HS-5 (cell line): ENCODE data around the gene IRAG1.
"Not testable (repeated sequence)": the region's sequence is repeated elsewhere in the genome, so short reads cannot be mapped to it uniquely, and the experiment has no call there.

Experiments used
- DNase-seq: peaks from one replicate; pipeline ENCODE4 v3.0.0-alpha.2; 2012; ENCODE audit warnings: low read depth

Gene IRAG1

GRCh38 chr11:10708131-10708530 is 14.6 kb upstream of the IRAG1 start:
- no peak for DNase-seq

- no peak for DNase-seq
Observed at GRCh38 chr11:10701982-10702381, 8.4 kb upstream of the IRAG1 start.

DNA sequence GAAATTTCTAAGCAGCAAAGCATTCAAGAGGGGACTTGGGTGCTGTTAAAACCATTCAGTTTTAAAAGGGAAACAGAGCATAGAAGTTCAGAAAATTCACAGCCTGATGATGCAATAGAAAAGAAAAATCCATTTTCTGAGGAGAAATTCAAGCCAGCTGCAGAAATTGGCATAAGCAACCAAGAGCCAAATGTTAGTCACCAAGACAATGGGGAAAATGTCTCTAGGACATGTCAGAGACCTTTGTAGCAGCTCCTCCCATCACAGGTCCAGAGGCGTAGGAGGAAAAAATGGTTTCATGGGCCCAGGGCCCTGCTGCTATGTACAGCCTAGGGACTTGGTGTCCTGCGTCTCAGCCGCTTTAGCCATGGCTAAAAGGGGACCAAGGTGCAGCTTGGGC is 5.5 kb upstream of the IRAG1 start:
- DNase-seq = no peak

DNA sequence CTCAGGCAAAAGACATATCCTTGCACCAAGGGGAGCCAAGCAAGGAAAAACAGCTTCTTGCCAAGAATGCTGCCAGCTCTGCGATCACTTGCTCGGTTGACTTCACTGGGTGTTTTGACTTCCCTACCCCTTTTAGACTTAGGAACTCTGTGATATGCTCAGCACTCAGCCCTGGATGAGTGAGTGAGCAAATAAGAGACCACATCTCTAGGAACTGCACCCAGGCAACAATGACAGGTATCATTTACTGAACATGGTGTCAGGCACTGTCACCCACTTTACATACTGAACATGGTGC is 3.7 kb upstream of the IRAG1 start:
- DNase-seq = no peak

DNA sequence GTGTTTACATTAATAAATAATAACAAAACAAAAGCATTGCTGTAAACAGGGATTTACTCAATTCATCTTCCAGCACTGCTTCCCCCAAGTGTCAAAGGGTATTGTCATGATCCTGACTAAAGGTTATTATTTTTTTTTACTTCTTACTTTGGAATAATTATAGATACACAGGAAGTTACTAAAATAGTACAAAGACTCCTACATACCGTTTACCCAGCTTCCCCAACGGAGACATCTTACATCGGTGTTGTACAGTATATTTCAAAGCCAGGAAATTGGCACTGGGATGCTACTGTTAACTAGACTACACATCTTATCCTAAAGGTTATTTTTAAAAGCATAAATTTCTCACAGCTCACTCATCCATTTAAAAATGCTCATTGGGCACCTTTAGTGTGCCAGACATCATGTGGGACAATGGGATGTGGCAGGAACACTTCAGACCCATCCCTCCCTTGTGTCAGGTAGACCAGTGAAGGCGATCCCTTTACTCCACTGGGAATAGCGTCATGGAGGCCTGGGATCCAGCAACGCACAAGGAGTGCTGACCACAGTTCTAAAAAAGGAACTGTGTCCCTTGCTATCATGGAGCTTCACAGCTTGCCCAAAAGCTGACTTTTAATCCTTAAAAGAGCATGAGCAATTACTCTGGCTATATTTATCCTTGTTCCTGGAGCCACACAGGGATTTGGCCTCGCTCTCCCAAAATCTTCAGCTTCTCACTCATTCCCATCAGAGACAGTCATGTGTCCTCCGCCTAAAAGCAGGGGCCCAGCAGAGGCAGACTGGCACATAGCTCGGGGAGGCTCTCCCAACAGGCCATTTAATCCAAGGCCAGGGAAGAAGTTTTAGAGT is 3.1 kb upstream of the IRAG1 start:
- DNase-seq = no peak

DNA sequence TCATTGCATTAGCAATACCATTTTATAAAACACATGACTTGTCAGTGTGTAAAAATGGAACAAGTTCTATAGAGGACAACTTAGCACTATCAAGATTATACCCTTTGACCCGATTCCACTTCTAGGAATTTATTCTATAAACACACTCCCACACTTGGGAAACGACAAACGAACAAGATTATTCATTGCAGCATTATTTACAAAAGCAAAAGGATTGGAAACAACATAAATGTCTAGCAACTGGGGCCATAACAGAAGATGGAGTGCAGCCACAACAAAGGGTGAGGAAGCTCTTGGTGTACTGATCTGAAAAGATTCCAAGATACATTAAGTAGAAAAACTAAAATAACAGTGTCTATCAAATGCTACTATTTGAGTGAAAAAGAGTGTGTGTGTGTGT is 2.3 kb upstream of the IRAG1 start:
- DNase-seq = no peak

DNA sequence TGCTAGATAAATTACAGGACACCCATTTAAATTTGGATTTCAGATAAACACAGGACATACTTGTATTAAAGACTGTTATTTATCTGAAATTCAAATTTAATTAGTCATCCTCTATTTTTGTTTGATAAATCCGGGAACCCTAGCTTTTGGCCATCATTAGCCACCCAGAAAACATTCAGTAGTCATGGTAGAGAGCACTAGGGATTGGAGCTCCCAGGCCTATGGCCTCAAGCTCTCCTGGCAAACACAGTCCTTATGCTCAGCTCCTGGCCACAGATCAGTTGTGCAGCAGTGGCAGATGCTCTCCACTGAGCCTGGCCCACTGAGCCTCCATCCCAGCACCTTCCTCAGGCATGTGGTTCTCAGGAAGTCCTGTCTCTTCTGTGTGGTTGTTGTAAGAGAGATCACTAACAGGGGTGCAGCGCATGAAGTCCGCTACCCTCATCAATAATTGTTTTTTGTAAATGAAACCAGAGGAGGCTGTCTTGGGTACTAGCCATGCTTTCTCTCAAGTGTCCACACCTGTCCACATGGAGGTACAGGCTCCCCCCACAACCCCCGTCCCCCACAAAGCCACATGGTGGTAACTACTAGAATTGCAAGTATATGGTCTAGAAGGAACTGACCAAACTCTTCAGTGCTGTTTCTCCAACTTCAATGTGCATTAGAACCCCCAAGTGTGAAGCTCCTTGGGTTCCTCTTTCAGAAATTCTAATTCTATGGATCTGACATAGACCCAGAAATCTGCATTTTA is 1.1 kb upstream of the IRAG1 start:
- DNase-seq = no peak

DNA sequence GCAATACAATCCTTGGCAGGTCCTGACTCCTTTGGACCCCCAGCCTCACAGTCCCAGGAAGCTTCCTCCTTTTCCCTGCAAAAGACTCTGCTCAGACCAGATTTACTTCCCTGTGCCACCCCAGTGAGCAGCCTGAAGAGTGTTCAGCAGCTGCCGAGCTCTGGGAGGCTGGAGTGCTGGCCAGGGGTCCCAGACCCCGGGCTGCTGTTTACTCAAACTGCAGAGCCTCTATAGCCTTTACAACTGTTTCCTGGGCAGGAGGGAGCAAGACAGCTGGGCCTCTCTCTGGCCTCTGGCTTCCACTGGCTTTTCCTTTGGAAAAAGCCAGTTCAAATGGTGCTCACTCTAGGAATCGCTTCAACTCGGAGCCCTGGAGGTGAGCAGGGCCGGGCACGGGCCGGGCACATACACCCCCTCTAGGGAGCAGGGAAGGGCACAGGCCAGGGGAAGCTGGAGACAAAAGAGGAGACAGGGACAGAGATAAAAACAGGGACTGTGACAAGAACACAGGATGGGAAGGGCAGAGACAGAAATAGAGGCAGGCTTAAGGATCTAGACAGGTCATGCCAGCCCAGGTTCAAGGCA is 932 bp downstream of the IRAG1 start:
- no peak for DNase-seq

GRCh38 chr11:10688401-10688800 is 5.2 kb downstream of the IRAG1 start:
- DNase-seq = no peak

DNA sequence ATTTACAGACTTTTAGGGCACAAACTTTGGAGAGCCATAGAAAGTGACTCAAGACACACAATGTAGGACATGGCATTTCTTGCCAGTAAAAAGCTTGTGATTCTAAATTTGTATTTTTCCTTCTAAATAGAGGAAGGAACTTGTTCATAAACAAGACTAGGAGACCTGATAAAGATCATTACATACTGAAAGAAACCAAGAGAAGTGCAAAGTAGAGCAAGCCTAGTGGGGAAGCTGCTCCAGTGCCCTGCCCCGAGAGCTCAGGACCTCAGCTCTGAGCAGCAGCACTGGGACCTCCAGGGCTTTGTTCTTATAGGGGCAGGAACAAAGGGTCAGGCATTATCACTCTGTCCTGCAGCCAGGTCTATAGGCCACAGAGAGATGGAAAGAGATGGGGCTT is 7.2 kb downstream of the IRAG1 start:
- DNase-seq = no peak

- DNase-seq = no peak
Observed at GRCh38 chr11:10683429-10683828, 10.1 kb downstream of the IRAG1 start.

- no peak for DNase-seq
Observed at GRCh38 chr11:10680956-10681487, 12.5 kb downstream of the IRAG1 start.

GRCh38 chr11:10680279-10680678 is 13.3 kb downstream of the IRAG1 start:
- not testable (repeated sequence) for DNase-seq

GRCh38 chr11:10679644-10680043 is 13.9 kb downstream of the IRAG1 start:
- no peak for DNase-seq

- DNase-seq = no peak
Observed at GRCh38 chr11:10678101-10678500, 15.5 kb downstream of the IRAG1 start.

- no peak for DNase-seq
Observed at GRCh38 chr11:10676919-10677318, 16.6 kb downstream of the IRAG1 start.

DNA sequence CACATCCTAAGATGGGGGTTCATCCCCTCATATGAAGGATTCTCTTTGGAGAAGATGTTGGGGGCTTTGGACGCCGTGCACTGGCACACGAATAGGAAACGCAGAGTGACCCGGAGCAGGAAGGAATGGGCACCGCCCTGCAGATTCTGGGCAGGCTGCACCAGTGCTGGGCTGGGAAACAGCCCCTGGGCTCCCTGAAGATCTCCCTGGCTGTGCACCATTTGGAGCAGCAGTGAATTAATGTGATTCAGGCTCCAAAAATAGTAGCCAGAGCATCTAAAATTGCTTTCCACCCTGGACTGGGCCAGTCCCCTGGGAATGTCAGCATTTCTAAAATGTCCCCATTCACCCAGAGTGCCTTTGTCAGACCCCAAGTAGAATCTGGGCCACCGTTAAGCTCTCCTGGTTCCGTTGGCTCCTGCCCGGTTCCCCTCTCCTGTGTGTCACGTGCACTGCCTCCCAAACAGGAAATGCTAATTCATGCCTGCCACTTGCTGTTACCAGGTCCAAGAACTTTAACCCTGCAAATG is 18.6 kb downstream of the IRAG1 start:
- DNase-seq = no peak

GRCh38 chr11:10674440-10674855 is 19.1 kb downstream of the IRAG1 start:
- DNase-seq = no peak

DNA sequence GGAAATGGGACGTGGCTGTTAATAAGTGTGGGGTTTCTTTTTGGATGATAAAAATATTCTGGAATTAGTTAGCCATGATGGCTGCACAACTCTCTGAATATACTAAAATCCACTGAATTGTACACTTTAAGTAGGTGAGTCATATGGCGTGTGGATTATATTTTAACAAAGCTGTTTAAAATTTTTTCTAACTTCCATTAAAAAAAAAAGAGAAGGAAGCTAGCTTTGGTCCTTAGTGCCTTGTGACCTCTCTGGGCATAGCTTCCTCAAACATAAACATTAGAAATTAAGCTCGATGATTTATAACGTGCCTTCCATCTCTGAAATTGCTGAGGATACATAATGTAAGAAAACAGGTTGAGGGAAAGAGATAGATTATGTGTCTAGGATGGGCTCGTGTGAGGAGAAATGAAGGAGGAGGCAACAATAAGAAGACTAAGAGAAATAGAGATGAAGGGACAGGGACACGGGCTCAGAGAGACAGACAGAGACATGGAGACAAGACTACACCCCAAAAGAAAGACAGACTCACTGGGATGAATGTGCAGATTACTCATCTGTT is 20.0 kb downstream of the IRAG1 start:
- DNase-seq = no peak

DNA sequence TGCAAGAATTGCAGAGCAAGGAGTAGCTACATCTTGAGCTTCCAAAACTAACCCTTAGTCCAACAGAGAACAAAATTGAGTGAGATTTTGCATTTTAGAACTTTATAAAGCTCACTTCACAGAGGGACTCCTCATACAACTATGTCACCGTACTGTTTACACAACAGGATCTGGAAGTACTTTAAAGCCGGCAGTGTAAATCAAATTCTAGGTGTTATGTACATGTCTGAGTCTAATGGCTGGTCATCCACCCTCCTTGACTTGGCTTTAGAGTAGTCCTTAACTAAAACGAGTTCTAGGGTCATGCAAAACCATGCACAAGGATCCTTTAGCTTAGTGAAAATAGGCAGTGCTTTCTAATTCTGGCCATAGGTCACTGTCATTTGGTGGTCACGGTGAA is 23.5 kb downstream of the IRAG1 start:
- DNase-seq = no peak

DNA sequence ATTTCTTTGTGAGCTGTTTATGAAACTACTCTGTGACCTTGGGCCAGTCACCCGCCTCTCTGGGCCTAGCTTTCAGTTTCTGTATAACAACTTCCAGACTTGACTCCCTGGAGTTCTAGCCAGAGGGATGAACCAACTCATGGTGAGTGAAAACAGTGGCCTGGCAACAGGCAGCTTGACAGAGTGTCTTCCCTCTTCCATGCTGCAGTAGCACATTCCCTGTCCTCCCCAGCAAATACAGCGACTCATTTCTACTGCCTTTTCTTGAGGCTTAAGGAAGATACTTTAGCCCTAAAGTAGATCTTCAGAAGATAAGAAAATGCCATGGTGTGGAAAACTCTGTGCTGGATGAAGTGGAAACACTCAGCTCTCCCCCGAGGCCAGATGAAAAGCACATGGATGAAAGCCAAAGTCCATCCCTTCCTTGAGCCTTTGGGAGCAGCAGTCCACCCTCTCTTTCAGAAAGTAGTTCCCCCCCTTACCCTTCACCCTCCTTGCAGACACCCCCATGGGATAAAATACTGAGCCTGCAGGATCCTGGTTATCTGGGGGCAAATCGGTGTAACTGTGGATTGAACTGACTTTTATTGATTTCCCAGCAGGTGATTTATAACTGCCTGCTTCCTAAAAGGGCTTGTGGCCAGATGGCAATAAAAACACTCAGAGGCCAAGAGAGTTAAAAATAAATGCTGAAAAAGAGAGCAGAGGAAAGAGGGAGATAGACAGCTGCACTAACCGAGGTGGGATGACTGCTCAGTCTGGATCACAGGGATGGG is 24.1 kb downstream of the IRAG1 start:
- no peak for DNase-seq

DNA sequence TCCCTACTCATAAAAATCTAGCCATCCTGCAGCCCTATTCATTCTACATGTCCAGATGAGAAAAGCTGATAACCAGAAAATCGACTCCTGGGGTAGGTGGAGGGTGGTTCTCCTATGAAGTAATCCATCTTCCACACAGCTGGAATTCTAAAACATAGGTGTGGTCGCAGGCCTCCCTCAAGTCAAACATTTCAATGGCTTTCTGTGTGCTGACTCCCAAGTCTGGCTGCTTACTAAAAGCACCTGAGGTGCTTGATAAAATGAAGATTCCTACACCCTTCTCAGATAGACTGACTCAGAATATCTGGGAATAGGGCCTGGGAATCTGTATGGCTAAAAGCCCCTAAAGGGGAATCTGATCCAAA is 26.1 kb downstream of the IRAG1 start:
- no peak for DNase-seq
